ENCODE measurements around the gene POR. TPM values are rescaled to one million over a fixed set of nuclear protein-coding genes. Genes with fewer than 3 reads are reported as not detected.

POR gene
- total and polyA plus RNA-seq, 2 donors (not counting 1 experiment from before 2014, with no cell fraction given): 68.4 to 78.4 TPM

GRCh38 chr7:75965617-75966016, 50.7 kb downstream of the POR start:
- Histone ChIP-seq H3K4me3 (ENCODE audit: control extremely low read depth in 1 of 5, extremely low read depth in 1 of 5, insufficient read depth in 1 of 5, low read depth in 2 of 5, low read length in 4 of 5) (no peak overlapping the region), H3K79me2 (ENCODE audit: control insufficient read depth, insufficient read depth, low read length) (no peaks in the 10 kb centered on the region), H3K27me3 (replicated peaks in 1 of 4; ENCODE audit: control extremely low read depth in 1 of 4, control insufficient read depth in 3 of 4, insufficient read depth in 4 of 4, low read length in 3 of 4) (no peaks in the 10 kb centered on the region), H3K4me2 (replicated peaks; ENCODE audit: low read depth, low read length, poor library complexity, severe bottlenecking) (no peak overlapping the region), H3K9me3 (ENCODE audit: control extremely low read depth in 1 of 3, control insufficient read depth in 2 of 3, insufficient read depth in 1 of 3, low read length in 2 of 3) (no peaks in the 10 kb centered on the region), H3K4me1 (ENCODE audit: control insufficient read depth in 2 of 2, insufficient read depth in 2 of 2, low read length in 2 of 2) (no peaks in the 10 kb centered on the region), H2AFZ (ENCODE audit: insufficient read depth, low read depth, low read length, poor library complexity, severe bottlenecking) (no peak overlapping the region), H3K36me3 (replicated peaks in 1 of 2; ENCODE audit: control extremely low read depth in 1 of 2, control insufficient read depth in 1 of 2, extremely low read depth in 1 of 2, insufficient read depth in 2 of 2, low read length in 1 of 2) (peaks cover 0 to 10% of the 10 kb centered on the region in 2 experiments), H4K20me1 (ENCODE audit: control insufficient read depth, insufficient read depth, low read length, poor library complexity, severe bottlenecking) (no peaks in the 10 kb centered on the region), H3K27ac (ENCODE audit: low read length in 2 of 2) (no peak overlapping the region), H3K9ac (ENCODE audit: low read length) (no peak overlapping the region)
- intact Hi-C loops (cut with micrococcal nuclease): no loop called here
- no peak overlapping the region for H3K27ac Mint-ChIP-seq
- 96% methylated on average over 13 of the region's 13 CpGs for WGBS (ENCODE audit: insufficient coverage)
- DNase-seq (no peak), ATAC-seq (ENCODE audit: low read depth) (no peak)
- H3K9me3 Mint-ChIP-seq (ENCODE audit: insufficient read depth): no peaks in the 10 kb centered on the region
- POLR2A ChIA-PET: no interaction called here
- CTCF ChIA-PET: no interaction called here
- no peaks in the 10 kb centered on the region for H3K27me3 Mint-ChIP-seq
- TF ChIP-seq EZH2 (IDR thresholded peaks at IDR 0.05; ENCODE audit: borderline replicate concordance, insufficient read depth, low read depth, low read length, poor library complexity, severe bottlenecking) (no peak), CTCF (IDR thresholded peaks at IDR 0.05) (no peak)
- no peaks in the 10 kb centered on the region for H3K4me1 Mint-ChIP-seq
- no peak overlapping the region for H3K4me3 Mint-ChIP-seq

GRCh38 chr7:75966190-75966961, 51.4 kb downstream of the POR start:
- Mint-ChIP-seq H3K27me3 (no peaks in the 10 kb centered on the region), H3K9me3 (ENCODE audit: insufficient read depth) (no peaks in the 10 kb centered on the region), H3K4me1 (no peaks in the 10 kb centered on the region), H3K27ac (no peak overlapping the region), H3K4me3 (no peak overlapping the region)
- H3K9me3 ChIP-seq (ENCODE audit: control extremely low read depth in 1 of 3, control insufficient read depth in 2 of 3, insufficient read depth in 1 of 3, low read length in 2 of 3): no peaks in the 10 kb centered on the region
- H3K4me3 ChIP-seq (ENCODE audit: control extremely low read depth in 1 of 5, extremely low read depth in 1 of 5, insufficient read depth in 1 of 5, low read depth in 2 of 5, low read length in 4 of 5): no peak overlapping the region
- no peaks in the 10 kb centered on the region for H4K20me1 ChIP-seq (ENCODE audit: control insufficient read depth, insufficient read depth, low read length, poor library complexity, severe bottlenecking)
- no peaks in the 10 kb centered on the region for H3K79me2 ChIP-seq (ENCODE audit: control insufficient read depth, insufficient read depth, low read length)
- H3K36me3 ChIP-seq (replicated peaks in 1 of 2; ENCODE audit: control extremely low read depth in 1 of 2, control insufficient read depth in 1 of 2, extremely low read depth in 1 of 2, insufficient read depth in 2 of 2, low read length in 1 of 2): peaks cover 0 to 10% of the 10 kb centered on the region in 2 experiments
- no peak overlapping the region for H3K9ac ChIP-seq (ENCODE audit: low read length)
- TF ChIP-seq EZH2 (IDR thresholded peaks at IDR 0.05; ENCODE audit: borderline replicate concordance, insufficient read depth, low read depth, low read length, poor library complexity, severe bottlenecking) (no peak), CTCF (IDR thresholded peaks at IDR 0.05) (no peak)
- CTCF ChIA-PET: no interaction called here
- H3K4me2 ChIP-seq (replicated peaks; ENCODE audit: low read depth, low read length, poor library complexity, severe bottlenecking): no peak overlapping the region
- POLR2A ChIA-PET: no interaction called here
- 90% methylated on average over 26 of the region's 26 CpGs for WGBS (ENCODE audit: insufficient coverage)
- H3K4me1 ChIP-seq (ENCODE audit: control insufficient read depth in 2 of 2, insufficient read depth in 2 of 2, low read length in 2 of 2): no peaks in the 10 kb centered on the region
- ATAC-seq (ENCODE audit: low read depth) (no peak), DNase-seq (no peak)
- no peaks in the 10 kb centered on the region for H3K27me3 ChIP-seq (replicated peaks in 1 of 4; ENCODE audit: control extremely low read depth in 1 of 4, control insufficient read depth in 3 of 4, insufficient read depth in 4 of 4, low read length in 3 of 4)
- intact Hi-C loops (cut with micrococcal nuclease): no loop called here
- no peak overlapping the region for H2AFZ ChIP-seq (ENCODE audit: insufficient read depth, low read depth, low read length, poor library complexity, severe bottlenecking)
- no peak overlapping the region for H3K27ac ChIP-seq (ENCODE audit: low read length in 2 of 2)
